Measurements from ENCODE around the gene PSMB7. TPM values are rescaled to one million over a fixed set of nuclear protein-coding genes. Genes with fewer than 3 reads are reported as not detected.

The PSMB7 gene
- total RNA-seq (146 TPM), polyA plus RNA-seq (ENCODE audit: insufficient read depth in 1 of 8, insufficient read length in 8 of 8, low replicate concordance in 1 of 8) (100 to 1,000 TPM; 184 to 222 (median 193) TPM)
- long read RNA-seq, donor 1, transcript PSMB7-201 (8 exons, 980 nt): major isoform, 32 of 56 reads
- long read RNA-seq, donor 1, partial matches to known transcripts: 24 of 56 reads
- long read RNA-seq, donor 1, other reads (novel, unspliced or antisense): 0 of 56 reads
- long read RNA-seq, donor 2, transcript PSMB7-201 (8 exons, 980 nt): major isoform, 10 of 10 reads
- long read RNA-seq, donor 2, partial matches to known transcripts: 0 of 10 reads
- long read RNA-seq, donor 2, other reads (novel, unspliced or antisense): 0 of 10 reads
- long read RNA-seq, donor 3, transcript PSMB7-201 (8 exons, 980 nt): major isoform, 90 of 224 reads
- long read RNA-seq, donor 3, partial matches to known transcripts: 121 of 224 reads
- long read RNA-seq, donor 3, other reads (novel, unspliced or antisense): 13 of 224 reads
- long read RNA-seq, donor 4, transcript PSMB7-201 (8 exons, 980 nt): major isoform, 44 of 51 reads
- long read RNA-seq, donor 4, partial matches to known transcripts: 0 of 51 reads
- long read RNA-seq, donor 4, other reads (novel, unspliced or antisense): 7 of 51 reads
- long read RNA-seq, donor 5, transcript PSMB7-201 (8 exons, 980 nt): major isoform, 166 of 382 reads
- long read RNA-seq, donor 5, partial matches to known transcripts: 190 of 382 reads
- long read RNA-seq, donor 5, other reads (novel, unspliced or antisense): 26 of 382 reads
- long read RNA-seq, donor 6, transcript PSMB7-201 (8 exons, 980 nt): major isoform, 169 of 281 reads
- long read RNA-seq, donor 6, partial matches to known transcripts: 99 of 281 reads
- long read RNA-seq, donor 6, other reads (novel, unspliced or antisense): 13 of 281 reads
- long read RNA-seq, donor 7, transcript PSMB7-201 (8 exons, 980 nt): major isoform, 96 of 153 reads
- long read RNA-seq, donor 7, partial matches to known transcripts: 45 of 153 reads
- long read RNA-seq, donor 7, other reads (novel, unspliced or antisense): 12 of 153 reads
- long read RNA-seq, donor 8, transcript PSMB7-201 (8 exons, 980 nt): major isoform, 73 of 107 reads
- long read RNA-seq, donor 8, partial matches to known transcripts: 34 of 107 reads
- long read RNA-seq, donor 8, other reads (novel, unspliced or antisense): 0 of 107 reads
- long read RNA-seq, donor 9, transcript PSMB7-201 (8 exons, 980 nt): major isoform, 66 of 111 reads
- long read RNA-seq, donor 9, partial matches to known transcripts: 45 of 111 reads
- long read RNA-seq, donor 9, other reads (novel, unspliced or antisense): 0 of 111 reads
- long read RNA-seq, donor 10, transcript PSMB7-201 (8 exons, 980 nt): major isoform, 111 of 176 reads
- long read RNA-seq, donor 10, partial matches to known transcripts: 53 of 176 reads
- long read RNA-seq, donor 10, other reads (novel, unspliced or antisense): 12 of 176 reads
- long read RNA-seq, donor 11, transcript PSMB7-201 (8 exons, 980 nt): major isoform, 62 of 110 reads
- long read RNA-seq, donor 11, partial matches to known transcripts: 42 of 110 reads
- long read RNA-seq, donor 11, other reads (novel, unspliced or antisense): 6 of 110 reads

DNA sequence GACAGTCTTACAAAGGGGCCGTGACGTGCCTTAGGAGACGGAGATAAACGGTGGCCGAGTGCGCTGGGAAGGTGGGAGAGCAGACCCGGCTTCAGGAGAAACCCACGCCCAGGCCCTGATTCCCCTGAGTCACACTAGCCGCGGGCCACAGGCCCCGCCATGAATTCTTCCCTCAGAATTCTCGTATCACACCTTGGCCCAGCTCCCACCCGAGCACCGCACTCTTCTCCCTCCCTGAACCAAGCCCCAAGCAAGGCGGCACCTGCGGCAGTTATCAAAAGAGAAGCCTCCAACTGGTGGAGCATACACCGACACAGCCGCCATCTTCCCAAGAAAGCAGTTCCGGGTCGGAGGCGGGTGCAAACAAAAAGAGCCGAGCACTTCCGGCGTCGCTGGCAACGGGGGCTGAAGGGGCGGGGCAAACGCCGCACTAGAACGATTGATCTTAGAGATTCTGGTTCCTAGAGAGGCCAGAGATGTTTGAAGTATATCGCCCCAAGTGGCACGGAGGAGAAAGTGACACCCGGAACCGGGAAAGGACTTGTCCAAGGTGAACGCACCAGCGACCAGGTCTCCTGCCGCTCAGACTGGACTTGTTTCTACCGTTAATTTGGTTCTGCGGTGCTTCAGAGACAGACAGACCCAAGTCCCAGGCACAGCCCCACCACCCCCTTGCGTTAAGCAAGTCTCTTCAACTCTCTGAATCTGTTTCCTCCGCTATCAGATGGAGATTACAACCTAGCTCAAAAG lies at the start of gene PSMB7:
Gene PSMB7, minus strand, starts transcription at position 341 of the 750 bp plus-strand sequence. Its CDS starts 17 bp downstream, at position 324.
- Histone ChIP-seq H3K27ac (ENCODE audit: low read length) (peak within 1 kb of the TSS; percentile 62), H3K4me1 (ENCODE audit: control insufficient read depth, insufficient read depth, low read length) (peaks cover 8% of the 10 kb centered on the region), H3K4me3 (ENCODE audit: low read length) (peak within 1 kb of the TSS; percentile 97), H3K36me3 (ENCODE audit: control insufficient read depth, insufficient read depth, low read length) (peaks cover 35% of the 10 kb centered on the region), H3K9me3 (replicated peaks; ENCODE audit: control insufficient read depth, low read depth, low read length) (peaks cover 4% of the 10 kb centered on the region), H3K27me3 (ENCODE audit: control insufficient read depth, insufficient read depth, low read length) (no peaks in the 10 kb centered on the region)
- DNase-seq: peak; percentile 98
- WGBS (ENCODE audit: insufficient coverage): 2% methylated on average over 34 of the region's 41 CpGs

DNA sequence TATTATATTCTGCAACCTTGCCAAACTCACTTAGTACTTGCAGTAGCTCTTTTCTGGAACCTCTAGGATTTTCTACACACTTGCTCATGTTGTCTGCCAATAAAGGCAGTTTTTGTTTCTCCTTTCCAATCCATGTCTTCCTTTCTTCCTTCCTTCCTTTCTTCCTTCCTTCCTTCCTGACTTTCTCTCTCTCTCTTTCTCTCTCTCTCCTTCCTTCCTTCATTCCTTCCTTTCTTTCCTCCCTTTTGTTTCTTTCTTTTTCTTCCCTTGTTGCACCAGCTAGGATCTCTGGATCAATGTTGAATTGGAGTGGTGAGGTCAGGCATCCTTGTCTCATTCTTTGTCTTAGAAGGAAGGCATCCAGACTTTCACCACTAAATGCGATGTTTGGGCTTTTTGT lies 47.5 kb upstream of the PSMB7 start:
- no CpG with 5 or more reads among the region's 1 CpG for WGBS (ENCODE audit: insufficient coverage)
- H3K27ac ChIP-seq (ENCODE audit: low read length): no peak overlapping the region
- no peaks in the 10 kb centered on the region for H3K4me1 ChIP-seq (ENCODE audit: control insufficient read depth, insufficient read depth, low read length)
- no peak overlapping the region for H3K4me3 ChIP-seq (ENCODE audit: low read length)
- H3K36me3 ChIP-seq (ENCODE audit: control insufficient read depth, insufficient read depth, low read length): no peaks in the 10 kb centered on the region
- no peaks in the 10 kb centered on the region for H3K9me3 ChIP-seq (replicated peaks; ENCODE audit: control insufficient read depth, low read depth, low read length)
- DNase-seq: no peak
- H3K27me3 ChIP-seq (ENCODE audit: control insufficient read depth, insufficient read depth, low read length): peaks cover 9% of the 10 kb centered on the region

DNA sequence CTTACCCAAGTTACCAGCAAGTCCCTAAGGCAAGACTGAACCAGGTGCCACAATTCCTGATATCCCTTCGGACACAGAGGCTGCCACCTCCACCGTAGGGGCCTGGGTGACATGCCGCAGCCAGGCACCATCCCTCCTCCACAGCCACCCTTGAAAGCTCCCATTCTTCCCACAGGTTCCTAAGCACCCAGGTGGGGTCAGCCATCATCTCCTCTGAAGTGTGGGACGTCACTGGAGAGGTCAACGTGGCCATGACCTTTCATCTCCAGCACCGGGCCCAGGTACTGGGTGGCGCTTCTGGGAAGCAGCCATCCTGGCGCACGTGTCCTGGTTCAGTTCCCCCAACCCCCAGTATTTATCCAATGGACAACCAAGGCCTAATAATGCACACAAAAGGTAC lies 43.2 kb upstream of the PSMB7 start:
- Histone ChIP-seq H3K27me3 (ENCODE audit: control insufficient read depth, insufficient read depth, low read length) (peaks cover 17% of the 10 kb centered on the region), H3K36me3 (ENCODE audit: control insufficient read depth, insufficient read depth, low read length) (no peaks in the 10 kb centered on the region), H3K4me1 (ENCODE audit: control insufficient read depth, insufficient read depth, low read length) (no peaks in the 10 kb centered on the region), H3K9me3 (replicated peaks; ENCODE audit: control insufficient read depth, low read depth, low read length) (no peaks in the 10 kb centered on the region), H3K4me3 (ENCODE audit: low read length) (no peak overlapping the region), H3K27ac (ENCODE audit: low read length) (no peak overlapping the region)
- DNase-seq: no peak
- WGBS (ENCODE audit: insufficient coverage): 79% methylated on average over 9 of the region's 9 CpGs

DNA sequence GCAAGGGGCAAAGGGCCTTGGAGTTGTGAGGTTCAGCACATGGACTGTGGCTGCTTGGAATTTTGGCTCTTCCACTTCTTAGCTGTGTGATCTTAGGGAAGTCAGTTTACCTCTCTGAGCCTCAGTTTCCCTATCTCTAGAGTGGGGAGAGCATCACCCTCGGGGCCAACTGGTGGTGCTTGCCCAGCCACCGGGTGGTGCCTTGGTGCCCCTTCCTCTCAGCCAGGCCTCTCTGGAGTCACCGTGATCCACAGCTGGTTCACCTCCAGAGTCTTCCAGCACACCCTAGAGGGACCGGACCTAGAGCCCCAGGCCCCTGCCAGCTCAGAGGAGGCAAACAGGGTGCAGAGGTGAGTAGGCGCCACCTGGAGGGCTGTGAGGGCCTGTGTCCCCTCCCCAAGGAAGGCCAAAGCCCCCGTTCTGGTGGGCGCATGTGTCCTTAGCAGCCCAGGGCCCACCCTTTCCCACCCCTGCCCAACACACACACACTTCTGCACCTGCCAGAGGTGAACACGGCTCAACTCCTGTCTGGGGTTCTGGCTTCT lies 42.7 kb upstream of the PSMB7 start:
- DNase-seq: no peak
- Histone ChIP-seq H3K4me3 (ENCODE audit: low read length) (no peak overlapping the region), H3K27ac (ENCODE audit: low read length) (no peak overlapping the region), H3K9me3 (replicated peaks; ENCODE audit: control insufficient read depth, low read depth, low read length) (no peaks in the 10 kb centered on the region), H3K4me1 (ENCODE audit: control insufficient read depth, insufficient read depth, low read length) (no peaks in the 10 kb centered on the region), H3K27me3 (ENCODE audit: control insufficient read depth, insufficient read depth, low read length) (peaks cover 20% of the 10 kb centered on the region), H3K36me3 (ENCODE audit: control insufficient read depth, insufficient read depth, low read length) (no peaks in the 10 kb centered on the region)
- WGBS (ENCODE audit: insufficient coverage): 75% methylated on average over 8 of the region's 8 CpGs

DNA sequence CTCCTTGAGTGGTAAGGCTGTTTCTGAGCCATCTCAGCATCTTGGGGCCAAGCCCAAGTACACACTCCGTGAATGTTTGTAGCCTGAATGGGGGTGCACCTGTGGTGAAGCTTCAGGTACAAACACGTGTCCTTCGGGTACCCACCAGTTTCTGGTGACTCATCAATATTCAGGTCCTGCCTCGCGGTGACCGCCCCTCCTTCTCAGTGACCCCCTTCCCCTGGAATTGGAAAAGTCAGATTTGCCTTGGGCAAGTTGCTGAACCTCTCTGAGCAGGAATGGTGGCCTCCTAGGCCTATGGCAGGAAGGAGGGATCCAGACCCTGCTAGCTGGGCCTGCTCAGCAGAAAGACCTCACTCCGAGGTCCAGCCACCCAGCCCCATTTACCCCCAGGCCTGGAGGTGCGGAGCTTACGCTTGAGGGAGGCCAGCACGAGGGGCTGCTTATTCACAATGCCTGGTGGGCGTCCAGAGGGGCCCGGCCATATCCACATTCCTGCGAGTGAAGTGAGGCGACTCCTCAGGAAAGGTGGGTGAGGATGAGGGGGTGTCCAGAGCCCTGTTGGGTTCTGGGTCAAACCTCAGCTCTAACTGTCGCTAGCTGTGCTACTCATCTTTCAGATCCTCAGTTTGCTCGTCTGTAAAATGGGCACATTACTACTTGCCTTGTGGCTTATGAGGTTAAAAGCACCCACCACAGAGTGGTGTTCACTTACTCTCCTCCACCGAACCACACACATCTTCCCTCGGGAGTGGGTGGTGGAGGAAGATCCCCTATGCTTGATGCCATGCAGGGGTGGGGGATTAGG lies 42.0 kb upstream of the PSMB7 start:
- Histone ChIP-seq H3K4me1 (ENCODE audit: control insufficient read depth, insufficient read depth, low read length) (no peaks in the 10 kb centered on the region), H3K27ac (ENCODE audit: low read length) (no peak overlapping the region), H3K27me3 (ENCODE audit: control insufficient read depth, insufficient read depth, low read length) (peaks cover 27% of the 10 kb centered on the region), H3K9me3 (replicated peaks; ENCODE audit: control insufficient read depth, low read depth, low read length) (no peaks in the 10 kb centered on the region), H3K4me3 (ENCODE audit: low read length) (no peak overlapping the region), H3K36me3 (ENCODE audit: control insufficient read depth, insufficient read depth, low read length) (no peaks in the 10 kb centered on the region)
- WGBS (ENCODE audit: insufficient coverage): 71% methylated on average over 7 of the region's 18 CpGs
- no peak for DNase-seq

DNA sequence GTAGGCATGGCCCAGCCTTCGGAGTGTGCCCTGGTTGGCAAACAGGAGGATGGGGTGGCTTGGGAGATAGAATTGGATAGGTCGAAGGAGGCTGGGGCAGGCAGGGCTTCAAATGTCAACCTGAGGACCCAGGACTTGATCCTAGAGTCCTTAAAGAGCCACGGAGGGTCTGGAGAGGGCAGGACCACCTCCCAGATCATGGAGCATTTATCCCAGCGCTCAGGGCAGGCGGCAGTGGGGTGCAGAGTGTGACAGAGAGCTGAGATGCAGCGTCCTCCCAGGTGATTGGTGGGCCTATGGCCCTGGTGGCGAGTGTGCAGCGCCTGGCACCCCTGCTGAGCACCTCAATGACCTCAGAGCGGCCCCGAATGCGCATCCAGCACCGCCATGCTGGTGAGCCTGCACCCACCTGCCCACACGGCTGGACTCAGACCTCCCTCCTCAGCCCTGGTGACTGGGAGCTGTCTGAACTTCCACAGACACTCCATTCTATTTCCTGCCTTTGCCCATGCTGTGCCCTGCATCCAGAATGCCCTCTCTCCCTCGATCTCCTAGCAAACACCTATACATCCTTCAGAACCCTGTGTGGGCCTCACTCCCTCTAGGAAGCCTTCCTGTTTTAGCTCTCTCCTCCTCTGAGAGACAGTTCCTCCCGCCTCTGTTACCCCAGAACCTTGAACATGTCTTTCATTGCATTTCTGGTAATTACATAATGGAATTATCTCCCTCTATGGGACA lies 41.3 kb upstream of the PSMB7 start:
- no peak for DNase-seq
- Histone ChIP-seq H3K9me3 (replicated peaks; ENCODE audit: control insufficient read depth, low read depth, low read length) (no peaks in the 10 kb centered on the region), H3K36me3 (ENCODE audit: control insufficient read depth, insufficient read depth, low read length) (no peaks in the 10 kb centered on the region), H3K27me3 (ENCODE audit: control insufficient read depth, insufficient read depth, low read length) (peaks cover 32% of the 10 kb centered on the region), H3K4me1 (ENCODE audit: control insufficient read depth, insufficient read depth, low read length) (no peaks in the 10 kb centered on the region), H3K27ac (ENCODE audit: low read length) (no peak overlapping the region), H3K4me3 (ENCODE audit: low read length) (no peak overlapping the region)
- 55% methylated on average over 14 of the region's 15 CpGs for WGBS (ENCODE audit: insufficient coverage)

DNA sequence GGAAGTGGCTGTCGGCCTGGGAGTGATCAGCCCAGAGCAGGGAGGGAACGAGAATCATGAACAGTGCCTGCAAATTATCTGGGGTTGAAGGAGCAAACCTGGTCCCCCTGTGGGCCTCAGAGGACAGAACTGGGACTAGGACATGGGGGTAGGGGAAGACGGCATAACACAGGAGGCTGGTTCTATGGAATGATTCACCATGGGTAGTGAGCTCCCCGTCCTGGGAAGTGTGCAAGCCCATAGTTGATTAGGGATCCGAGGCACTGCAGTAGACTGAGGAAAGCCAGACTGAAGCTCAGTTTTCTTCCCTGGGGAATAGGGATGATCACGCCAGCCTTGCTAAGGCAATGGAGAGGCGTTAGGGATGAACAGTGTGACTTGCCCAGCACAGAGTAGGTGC lies 40.6 kb upstream of the PSMB7 start:
- Histone ChIP-seq H3K4me1 (ENCODE audit: control insufficient read depth, insufficient read depth, low read length) (peaks cover 2% of the 10 kb centered on the region), H3K4me3 (ENCODE audit: low read length) (no peak overlapping the region), H3K9me3 (replicated peaks; ENCODE audit: control insufficient read depth, low read depth, low read length) (no peaks in the 10 kb centered on the region), H3K36me3 (ENCODE audit: control insufficient read depth, insufficient read depth, low read length) (no peaks in the 10 kb centered on the region), H3K27ac (ENCODE audit: low read length) (no peak overlapping the region), H3K27me3 (ENCODE audit: control insufficient read depth, insufficient read depth, low read length) (peaks cover 39% of the 10 kb centered on the region)
- 81% methylated on average over 7 of the region's 7 CpGs for WGBS (ENCODE audit: insufficient coverage)
- no peak for DNase-seq
